Activated T-helper 17 cell treated with anti-CD3 and anti-CD28 coated beads, Interleukin-2, amount 50 U/mL, for 72 hours (primary cell): ENCODE measurements around the gene FMN1. TPM values are rescaled to one million over a fixed set of nuclear protein-coding genes. Genes with fewer than 3 reads are reported as not detected.
A peak's percentile ranks its signal among the peaks of the same experiment; 100 is the strongest.

Experiments used
- ATAC-seq: fragments of 150-1000 bp; cut with Tn5 transposase; replicated peaks from 2 replicates; pipeline ENCODE4 v1.10.0; 2021; ENCODE audit warnings: mild to moderate bottlenecking, moderate library complexity
- H3K27ac Mint-ChIP-seq: one replicate; pipeline ENCODE4 v1.8.0; 2022; ENCODE audit warnings: mixed read lengths
- H3K27me3 Mint-ChIP-seq: one replicate; pipeline ENCODE4 v1.8.0; 2022; ENCODE audit warnings: mixed read lengths
- H3K36me3 Mint-ChIP-seq: one replicate; pipeline ENCODE4 v1.8.0; 2022; ENCODE audit warnings: low read depth, mild to moderate bottlenecking, mixed read lengths
- H3K4me1 Mint-ChIP-seq: one replicate; pipeline ENCODE4 v1.8.0; 2022; ENCODE audit warnings: mixed read lengths
- H3K4me3 Mint-ChIP-seq: one replicate; pipeline ENCODE4 v1.8.0; 2022; ENCODE audit warnings: mild to moderate bottlenecking, mixed read lengths
- H3K9me3 Mint-ChIP-seq: one replicate; pipeline ENCODE4 v1.8.0; 2022; ENCODE audit warnings: mixed read lengths
- total RNA-seq, 2 donors: library from RNA; stranded (reverse); gene quantifications; one replicate each; pipeline ENCODE4 v1.2.3, GENCODE V29; 2022

Gene FMN1
- total RNA-seq, 2 donors from 2014 or later: 1.0 to 2.0 TPM

DNA sequence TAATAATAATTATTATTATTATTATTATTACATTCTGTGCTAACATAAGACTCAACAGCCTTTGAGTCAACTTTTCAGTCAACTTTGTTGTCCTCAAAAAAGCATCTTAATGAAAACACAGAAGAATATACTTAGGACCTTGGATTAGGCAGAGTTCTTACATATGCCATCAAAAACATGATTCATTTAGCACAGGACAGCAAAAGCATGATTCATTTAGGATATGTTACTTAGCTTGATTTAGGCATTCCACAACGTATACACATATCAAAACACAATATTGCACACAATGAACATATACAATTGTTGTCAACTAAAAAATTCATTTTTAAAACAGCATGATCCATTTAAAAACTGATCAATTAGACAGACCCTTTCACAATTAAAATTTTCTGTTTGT lies 213.0 kb downstream of the FMN1 start:
- H3K4me1 Mint-ChIP-seq: no peaks in the 10 kb centered on the region
- H3K27ac Mint-ChIP-seq: no peak overlapping the region
- peak; percentile 31 for ATAC-seq
- no peaks in the 10 kb centered on the region for H3K9me3 Mint-ChIP-seq
- no peaks in the 10 kb centered on the region for H3K36me3 Mint-ChIP-seq
- H3K4me3 Mint-ChIP-seq: peak overlapping the region; percentile 5
- H3K27me3 Mint-ChIP-seq: no peaks in the 10 kb centered on the region

DNA sequence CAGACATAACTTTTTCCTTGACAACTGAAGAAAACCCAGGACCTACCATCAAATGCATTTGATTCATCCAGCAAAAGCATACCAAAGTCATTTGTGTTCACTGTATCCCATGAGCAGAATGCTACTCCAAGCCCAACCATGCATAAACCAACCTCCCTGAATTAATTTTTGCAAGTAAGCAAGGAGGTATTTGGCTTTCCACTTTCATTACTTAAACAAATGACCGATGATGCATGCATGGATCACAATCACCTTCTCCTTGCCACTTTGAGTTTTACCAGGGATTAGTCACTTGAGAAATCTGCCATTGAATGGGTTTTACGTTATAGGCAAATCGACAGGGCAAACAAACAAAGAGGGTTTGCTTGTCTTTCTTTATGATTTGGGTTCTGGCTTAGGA lies 214.8 kb downstream of the FMN1 start:
- Mint-ChIP-seq H3K27me3 (no peaks in the 10 kb centered on the region), H3K36me3 (no peaks in the 10 kb centered on the region), H3K27ac (no peak overlapping the region), H3K4me1 (peaks cover 4% of the 10 kb centered on the region), H3K4me3 (no peak overlapping the region), H3K9me3 (no peaks in the 10 kb centered on the region)
- no peak for ATAC-seq

DNA sequence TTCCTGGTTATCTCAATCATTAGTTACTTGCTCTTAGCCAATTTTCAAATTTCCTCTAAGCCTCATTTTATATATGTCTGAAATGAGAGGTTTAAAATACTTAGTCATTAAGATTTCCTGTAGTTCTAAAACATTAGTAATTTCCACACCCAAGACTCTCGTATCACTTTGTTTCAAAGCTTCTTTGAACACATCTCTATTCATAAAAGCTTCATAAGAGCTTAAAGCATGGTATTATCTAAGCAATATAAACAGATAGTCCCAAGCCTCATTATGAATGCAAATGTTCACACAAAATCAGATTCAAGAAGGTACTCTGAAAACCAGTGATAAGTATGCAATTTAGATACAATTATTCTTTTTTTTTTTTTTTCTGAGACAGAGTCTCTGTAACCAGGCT lies 217.0 kb downstream of the FMN1 start:
- no peaks in the 10 kb centered on the region for H3K9me3 Mint-ChIP-seq

DNA sequence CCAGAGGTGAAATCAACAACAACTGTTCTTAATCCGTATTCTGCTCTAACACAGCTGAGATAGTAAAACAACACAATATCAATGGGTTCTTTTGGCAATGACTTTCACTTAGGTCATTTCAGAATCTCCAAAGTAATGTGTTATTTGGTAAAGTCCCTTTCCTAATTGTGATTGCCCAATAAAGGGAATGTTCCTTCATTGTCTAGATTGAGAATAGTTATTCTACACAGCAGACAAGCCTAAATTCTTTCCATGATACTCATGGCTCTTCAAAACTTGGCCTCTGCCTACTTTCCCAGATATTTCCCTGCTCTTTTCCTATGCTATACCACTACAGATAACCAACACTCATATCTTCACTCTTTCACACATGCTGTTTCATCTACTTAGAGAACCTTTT lies 219.8 kb downstream of the FMN1 start:
- no peak for ATAC-seq
- peaks cover 5% of the 10 kb centered on the region for H3K4me1 Mint-ChIP-seq
- no peaks in the 10 kb centered on the region for H3K36me3 Mint-ChIP-seq
- H3K9me3 Mint-ChIP-seq: no peaks in the 10 kb centered on the region
- H3K4me3 Mint-ChIP-seq: no peak overlapping the region
- no peak overlapping the region for H3K27ac Mint-ChIP-seq
- no peaks in the 10 kb centered on the region for H3K27me3 Mint-ChIP-seq

More for the DNA sequence above, 217.0 kb downstream of the FMN1 start:
- H3K27ac Mint-ChIP-seq: no peak overlapping the region
- H3K36me3 Mint-ChIP-seq: no peaks in the 10 kb centered on the region
- H3K27me3 Mint-ChIP-seq: no peaks in the 10 kb centered on the region
- H3K4me1 Mint-ChIP-seq: peaks cover 5% of the 10 kb centered on the region
- no peak overlapping the region for H3K4me3 Mint-ChIP-seq
- ATAC-seq: no peak

DNA sequence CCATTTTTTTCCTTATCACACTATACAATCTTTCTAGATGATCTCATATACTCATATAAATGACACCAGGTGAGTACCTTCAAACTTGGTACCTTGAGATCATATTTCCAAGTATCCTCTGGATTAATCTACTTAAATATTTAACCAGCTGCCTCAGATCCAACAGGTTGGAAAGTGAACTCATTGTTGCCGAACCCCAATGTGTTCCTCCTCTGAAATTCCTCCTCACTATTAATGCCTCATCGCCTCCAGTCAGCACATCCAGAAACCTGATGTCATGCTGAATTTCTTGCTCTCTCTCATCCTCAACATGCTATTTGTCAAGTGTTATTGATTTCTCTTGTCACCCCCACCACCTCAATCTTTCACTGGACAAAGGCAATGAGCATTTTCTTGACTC lies 221.8 kb downstream of the FMN1 start:
- no peak for ATAC-seq
- Mint-ChIP-seq H3K27me3 (no peaks in the 10 kb centered on the region), H3K4me1 (peaks cover 5% of the 10 kb centered on the region), H3K4me3 (no peak overlapping the region), H3K36me3 (peaks cover 5% of the 10 kb centered on the region), H3K27ac (no peak overlapping the region), H3K9me3 (no peaks in the 10 kb centered on the region)

DNA sequence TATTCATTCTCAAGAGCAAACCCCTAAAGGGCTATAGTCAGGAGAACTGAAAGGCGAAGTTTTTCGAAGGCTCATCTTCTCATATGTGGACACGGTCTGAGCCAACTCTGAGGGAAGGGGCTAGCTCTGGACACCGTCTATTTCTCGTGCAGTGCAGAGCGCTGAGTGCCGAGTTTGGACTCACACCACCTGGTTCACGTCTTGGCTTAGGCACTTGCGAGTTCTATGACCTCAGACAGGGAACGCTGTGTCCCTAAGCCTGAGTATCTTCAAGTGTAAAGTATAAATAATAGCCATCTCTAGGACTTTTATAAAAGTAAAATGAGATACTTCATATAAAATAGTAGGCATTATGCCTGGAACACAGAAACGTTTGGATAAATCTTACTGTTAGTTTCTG lies 223.7 kb downstream of the FMN1 start:
- H3K27ac Mint-ChIP-seq: no peak overlapping the region
- no peaks in the 10 kb centered on the region for H3K9me3 Mint-ChIP-seq
- peaks cover 5% of the 10 kb centered on the region for H3K36me3 Mint-ChIP-seq
- H3K4me3 Mint-ChIP-seq: no peak overlapping the region
- H3K4me1 Mint-ChIP-seq: peaks cover 5% of the 10 kb centered on the region
- H3K27me3 Mint-ChIP-seq: no peaks in the 10 kb centered on the region
- ATAC-seq: no peak

DNA sequence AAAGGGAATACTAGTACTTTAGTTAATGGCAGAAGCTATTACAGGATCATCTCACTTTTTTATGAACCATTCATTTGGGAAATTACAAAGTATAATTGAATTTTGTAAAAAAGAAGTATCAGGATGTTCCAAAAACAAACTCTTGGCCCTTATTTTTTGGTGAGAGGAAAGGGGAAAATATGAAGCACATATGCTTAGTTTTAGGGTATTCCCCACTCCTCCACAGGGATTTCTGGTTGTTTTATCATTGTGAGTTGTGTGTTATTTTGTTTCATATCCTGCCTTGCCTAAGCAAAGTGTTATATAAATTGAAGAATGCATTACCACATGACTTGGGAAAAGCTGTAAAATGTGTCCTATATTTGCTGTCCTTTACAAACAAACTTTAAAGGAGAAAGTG lies 227.0 kb downstream of the FMN1 start:
- H3K4me1 Mint-ChIP-seq: no peaks in the 10 kb centered on the region
- ATAC-seq: no peak

DNA sequence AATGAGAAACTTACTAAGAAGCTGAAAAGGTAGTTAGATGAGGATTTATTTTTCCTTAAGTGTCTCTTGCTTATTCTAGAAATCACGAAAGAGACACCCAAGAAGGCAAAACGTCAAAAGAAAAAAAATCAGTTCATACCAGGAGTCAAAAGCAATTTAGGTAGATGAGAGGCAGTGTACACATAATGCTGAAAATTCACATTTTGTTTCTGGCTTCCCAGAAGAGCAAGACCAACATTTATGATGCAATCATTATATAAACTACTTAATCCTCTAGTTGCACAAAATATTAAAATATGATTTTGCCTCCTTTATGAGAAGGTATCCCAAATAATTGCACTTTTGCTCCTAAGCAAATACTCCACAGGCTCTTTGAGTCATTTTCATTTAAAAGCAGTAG lies 228.0 kb downstream of the FMN1 start:
- no peak for ATAC-seq
- Mint-ChIP-seq H3K9me3 (no peaks in the 10 kb centered on the region), H3K27me3 (no peaks in the 10 kb centered on the region), H3K36me3 (peaks cover 5% of the 10 kb centered on the region), H3K4me1 (no peaks in the 10 kb centered on the region), H3K27ac (no peak overlapping the region), H3K4me3 (no peak overlapping the region)

More for the DNA sequence above, 227.0 kb downstream of the FMN1 start:
- Mint-ChIP-seq H3K27me3 (no peaks in the 10 kb centered on the region), H3K36me3 (peaks cover 5% of the 10 kb centered on the region), H3K9me3 (no peaks in the 10 kb centered on the region), H3K27ac (no peak overlapping the region), H3K4me3 (no peak overlapping the region)

DNA sequence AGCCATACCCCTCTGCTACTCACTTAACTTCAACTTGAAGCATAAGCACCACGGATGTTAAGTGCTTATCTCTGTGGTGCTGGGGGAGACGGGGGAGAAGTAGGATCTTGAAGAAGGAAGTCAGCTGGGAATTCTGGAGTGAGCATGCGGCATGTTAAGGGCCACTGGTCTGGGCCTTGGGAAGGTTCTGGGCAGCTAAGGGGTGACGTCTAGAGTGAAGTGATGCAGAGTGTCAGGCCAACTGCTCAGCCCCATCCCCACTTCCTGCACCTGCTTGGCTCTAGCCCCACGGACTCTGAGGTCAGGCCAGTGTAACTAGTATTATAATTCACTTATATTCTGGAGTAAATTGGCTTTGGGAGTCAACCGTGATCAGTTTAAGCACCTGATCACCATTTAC lies 228.6 kb downstream of the FMN1 start:
- Mint-ChIP-seq H3K27ac (no peak overlapping the region), H3K36me3 (peaks cover 5% of the 10 kb centered on the region), H3K4me1 (no peaks in the 10 kb centered on the region), H3K4me3 (no peak overlapping the region), H3K27me3 (no peaks in the 10 kb centered on the region), H3K9me3 (no peaks in the 10 kb centered on the region)
- ATAC-seq: no peak

DNA sequence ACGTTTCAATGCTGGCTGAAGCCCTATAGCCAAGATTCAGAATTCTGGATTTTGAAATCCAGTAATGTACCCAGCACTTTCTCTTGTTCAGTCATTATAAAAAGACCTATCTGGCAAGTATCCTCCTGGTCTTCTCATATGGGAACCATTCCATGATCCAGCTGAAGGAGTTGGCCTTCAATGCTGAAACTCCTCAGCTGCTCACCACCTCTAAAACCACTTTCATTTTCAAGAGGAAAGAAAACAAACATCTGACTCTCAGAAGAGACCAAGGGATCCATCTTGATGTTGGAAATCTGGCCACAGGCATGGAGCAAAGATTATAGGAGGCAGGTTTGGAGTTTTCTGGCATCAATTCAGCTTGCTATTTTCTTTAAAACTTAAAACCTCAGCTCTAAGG lies 235.4 kb downstream of the FMN1 start:
- H3K4me1 Mint-ChIP-seq: peaks cover 5% of the 10 kb centered on the region
- no peak overlapping the region for H3K27ac Mint-ChIP-seq
- H3K4me3 Mint-ChIP-seq: peak overlapping the region; percentile 29
- peaks cover 6% of the 10 kb centered on the region for H3K27me3 Mint-ChIP-seq
- H3K9me3 Mint-ChIP-seq: no peaks in the 10 kb centered on the region
- ATAC-seq: no peak
- no peaks in the 10 kb centered on the region for H3K36me3 Mint-ChIP-seq

DNA sequence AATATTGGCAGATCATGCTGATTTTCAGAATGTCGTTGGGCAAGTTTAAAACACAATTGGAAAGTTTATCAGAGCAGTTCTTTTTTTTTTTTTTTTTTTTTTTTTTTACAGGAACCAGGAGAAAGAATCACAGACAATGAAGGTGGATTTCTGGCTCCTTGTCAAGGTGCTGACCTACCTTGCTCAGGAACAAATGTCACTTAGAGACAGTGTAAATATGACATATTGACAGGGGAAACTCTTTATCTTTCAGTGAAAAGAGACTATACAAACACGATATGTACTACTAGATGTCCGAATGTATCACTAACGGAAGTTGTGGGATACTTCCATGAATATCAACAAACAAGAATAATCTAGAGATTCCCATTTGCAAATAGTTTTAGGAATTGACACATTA lies 237.3 kb downstream of the FMN1 start:
- Mint-ChIP-seq H3K4me1 (peaks cover 5% of the 10 kb centered on the region), H3K36me3 (no peaks in the 10 kb centered on the region), H3K27ac (no peak overlapping the region), H3K9me3 (no peaks in the 10 kb centered on the region), H3K4me3 (no peak overlapping the region), H3K27me3 (peaks cover 6% of the 10 kb centered on the region)
- ATAC-seq: no peak

DNA sequence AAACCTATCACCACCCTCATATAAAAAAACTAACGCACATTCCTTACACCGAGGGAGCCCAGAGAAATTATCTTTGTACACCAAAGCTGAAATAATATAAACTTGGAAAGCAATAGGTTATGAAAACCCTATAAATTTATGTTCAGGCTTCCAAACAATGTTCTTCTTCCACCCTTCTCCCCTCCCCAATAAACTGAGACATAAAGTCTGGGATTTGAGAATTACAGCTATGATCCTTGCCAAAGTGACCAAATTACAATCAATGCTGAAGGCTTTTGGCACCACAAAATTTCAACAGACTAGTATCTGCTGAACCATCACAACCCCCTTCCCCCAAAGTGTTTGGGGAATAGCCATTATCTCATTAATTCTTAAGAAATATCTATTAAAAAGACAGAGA lies 237.8 kb downstream of the FMN1 start:
- no peak for ATAC-seq
- H3K9me3 Mint-ChIP-seq: no peaks in the 10 kb centered on the region
- H3K27ac Mint-ChIP-seq: no peak overlapping the region
- peaks cover 5% of the 10 kb centered on the region for H3K4me1 Mint-ChIP-seq
- H3K4me3 Mint-ChIP-seq: no peak overlapping the region
- peaks cover 6% of the 10 kb centered on the region for H3K27me3 Mint-ChIP-seq
- no peaks in the 10 kb centered on the region for H3K36me3 Mint-ChIP-seq

DNA sequence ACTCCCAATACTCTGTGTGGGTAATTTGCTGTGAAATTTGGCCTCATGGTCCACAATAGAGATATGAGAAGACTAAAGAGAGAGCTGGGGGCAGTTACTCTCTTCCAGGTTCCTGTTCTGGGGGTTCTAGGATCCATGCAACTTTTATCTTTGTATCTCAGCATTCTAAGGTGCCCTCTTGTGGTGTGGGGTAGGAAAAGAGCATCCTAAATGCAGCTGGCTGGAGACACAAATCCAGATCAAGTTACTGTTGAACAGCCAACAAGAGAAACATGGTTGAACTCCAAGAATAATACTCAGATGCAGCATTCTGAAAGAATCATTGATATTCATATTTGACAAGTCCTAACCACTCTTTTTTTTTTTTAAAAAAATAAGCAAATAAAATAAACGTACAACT lies 238.5 kb downstream of the FMN1 start:
- no peaks in the 10 kb centered on the region for H3K9me3 Mint-ChIP-seq
- ATAC-seq: no peak
- no peaks in the 10 kb centered on the region for H3K36me3 Mint-ChIP-seq
- H3K4me1 Mint-ChIP-seq: peaks cover 5% of the 10 kb centered on the region
- no peak overlapping the region for H3K4me3 Mint-ChIP-seq
- no peak overlapping the region for H3K27ac Mint-ChIP-seq
- peaks cover 6% of the 10 kb centered on the region for H3K27me3 Mint-ChIP-seq

DNA sequence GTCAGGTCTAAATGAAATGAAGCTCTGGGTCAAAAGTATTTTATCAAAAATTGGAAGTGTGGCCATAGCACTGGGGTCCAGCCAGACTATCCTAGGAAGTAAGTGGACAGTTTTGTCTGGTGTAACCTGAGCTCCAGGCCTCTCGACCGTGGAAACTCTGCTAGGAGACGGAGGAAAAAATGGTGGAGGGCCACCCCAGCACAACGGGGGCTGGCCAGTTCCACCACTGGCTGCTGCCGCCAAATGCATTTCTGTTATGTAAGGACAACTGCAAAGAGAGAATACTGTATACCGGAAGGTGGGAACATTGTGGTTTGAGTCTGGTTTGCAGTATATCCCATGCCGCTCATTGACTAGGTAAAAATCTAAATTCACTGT lies 241.0 kb downstream of the FMN1 start:
- Mint-ChIP-seq H3K27ac (no peak overlapping the region), H3K36me3 (no peaks in the 10 kb centered on the region), H3K9me3 (no peaks in the 10 kb centered on the region), H3K27me3 (peaks cover 6% of the 10 kb centered on the region), H3K4me3 (no peak overlapping the region), H3K4me1 (peaks cover 5% of the 10 kb centered on the region)
- ATAC-seq: no peak

DNA sequence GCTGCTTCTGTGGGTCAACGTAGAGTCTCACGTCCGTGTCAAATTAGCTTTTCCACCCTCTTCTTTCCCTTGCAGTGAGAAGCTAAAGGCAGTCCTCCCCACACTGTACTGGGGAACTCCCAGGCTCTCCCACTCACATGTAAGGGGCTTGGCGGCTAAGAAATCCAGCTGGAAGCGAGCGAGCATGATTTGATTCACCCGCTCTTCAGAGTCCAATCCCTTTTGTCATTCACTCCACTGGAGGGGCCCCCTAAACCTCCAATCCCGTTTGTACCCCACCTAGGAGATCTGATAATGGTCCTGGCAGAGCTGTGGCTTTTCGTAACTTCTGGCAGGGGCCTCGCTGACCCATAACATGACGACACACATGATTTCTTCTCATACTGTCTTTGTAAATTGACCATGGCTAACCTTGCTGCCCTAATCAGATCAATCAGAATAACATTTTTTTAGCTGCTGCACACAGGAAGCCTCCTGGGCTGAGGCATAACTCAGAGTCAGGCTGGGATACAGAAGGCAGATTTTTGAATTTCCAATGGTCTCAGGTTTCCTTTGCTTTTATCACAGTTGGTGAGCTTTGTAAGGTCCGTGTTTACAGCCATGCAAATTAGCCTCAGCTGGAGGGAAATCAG lies 241.5 kb downstream of the FMN1 start:
- Mint-ChIP-seq H3K27me3 (peaks cover 6% of the 10 kb centered on the region), H3K27ac (no peak overlapping the region), H3K4me3 (no peak overlapping the region), H3K9me3 (no peaks in the 10 kb centered on the region), H3K4me1 (peaks cover 5% of the 10 kb centered on the region), H3K36me3 (no peaks in the 10 kb centered on the region)
- ATAC-seq: no peak
